Measurements from ENCODE around the gene LRRC27. TPM values are rescaled to one million over a fixed set of nuclear protein-coding genes. Genes with fewer than 3 reads are reported as not detected.

LRRC27 gene
- total RNA-seq, 4 donors from 2014 or later: 3.1 to 5.8 (median 4.4) TPM

- TF ChIP-seq EP300 (IDR thresholded peaks at IDR 0.05) (no peak), POLR2AphosphoS5 (IDR thresholded peaks at IDR 0.05) (no peak), CTCF (IDR thresholded peaks at IDR 0.05) (no peak), POLR2A (IDR thresholded peaks at IDR 0.05) (no peak)
- 63 to 81% methylated on average over 2 of the region's 2 CpGs for WGBS, 2 donors (ENCODE audit: low coverage in 1 of 2)
- ATAC-seq: no peak
- Histone ChIP-seq H3K4me1 (no peaks in the 10 kb centered on the region), H3K36me3 (peaks cover 0 to 6% of the 10 kb centered on the region in 2 donors), H3K9me3 (peaks cover 0 to 6% (median 0%) of the 10 kb centered on the region in 3 donors), H3K27me3 (no peaks in the 10 kb centered on the region), H3K4me3 (no peak overlapping the region), H3K27ac (no peak overlapping the region)
Observed at GRCh38 chr10:132381741-132382140, 49.7 kb downstream of the LRRC27 start.

GRCh38 chr10:132382231-132382922, 50.4 kb downstream of the LRRC27 start:
- no peak overlapping the region for H3K27ac ChIP-seq
- H3K4me3 ChIP-seq: no peak overlapping the region
- no peaks in the 10 kb centered on the region for H3K27me3 ChIP-seq
- 97% methylated on average over 10 to 13 of the region's 16 CpGs for WGBS, 2 donors (ENCODE audit: low coverage in 1 of 2)
- peaks cover 0 to 6% of the 10 kb centered on the region in 2 donors for H3K36me3 ChIP-seq
- peaks cover 0 to 1% (median 0%) of the 10 kb centered on the region in 3 donors for H3K4me1 ChIP-seq
- no peak for ATAC-seq
- TF ChIP-seq CTCF (IDR thresholded peaks at IDR 0.05) (no peak), EP300 (IDR thresholded peaks at IDR 0.05) (no peak), POLR2A (IDR thresholded peaks at IDR 0.05) (no peak), POLR2AphosphoS5 (IDR thresholded peaks at IDR 0.05) (no peak)
- peaks cover 0 to 6% (median 0%) of the 10 kb centered on the region in 3 donors for H3K9me3 ChIP-seq

- Histone ChIP-seq H3K4me3 (no peak overlapping the region), H3K27ac (no peak overlapping the region), H3K27me3 (no peaks in the 10 kb centered on the region), H3K4me1 (peaks cover 0 to 8% (median 3%) of the 10 kb centered on the region in 3 donors), H3K36me3 (peaks cover 0 to 6% of the 10 kb centered on the region in 2 donors), H3K9me3 (peaks cover 0 to 6% (median 0%) of the 10 kb centered on the region in 3 donors)
- WGBS, 2 donors (ENCODE audit: low coverage in 1 of 2): 67 to 73% methylated on average over 5 to 8 of the region's 8 CpGs
- TF ChIP-seq POLR2A (IDR thresholded peaks at IDR 0.05) (no peak), CTCF (IDR thresholded peaks at IDR 0.05) (no peak), EP300 (IDR thresholded peaks at IDR 0.05) (no peak)
- ATAC-seq: no peak
Observed at GRCh38 chr10:132383101-132383500, 51.1 kb downstream of the LRRC27 start.

- Histone ChIP-seq H3K27ac (no peak overlapping the region), H3K4me1 (peaks cover 0 to 9% (median 3%) of the 10 kb centered on the region in 3 donors), H3K9me3 (peaks cover 0 to 6% (median 0%) of the 10 kb centered on the region in 3 donors), H3K27me3 (no peaks in the 10 kb centered on the region), H3K4me3 (no peak overlapping the region), H3K36me3 (peaks cover 0 to 3% of the 10 kb centered on the region in 2 donors)
- TF ChIP-seq EP300 (IDR thresholded peaks at IDR 0.05): no peak
- no peak for TF ChIP-seq POLR2AphosphoS5 (IDR thresholded peaks at IDR 0.05)
- no peak for TF ChIP-seq CTCF (IDR thresholded peaks at IDR 0.05)
- TF ChIP-seq POLR2A (IDR thresholded peaks at IDR 0.05): no peak
- ATAC-seq: no peak
- 76 to 89% methylated on average over 3 of the region's 13 CpGs for WGBS, 2 donors (ENCODE audit: low coverage in 1 of 2)
Observed at GRCh38 chr10:132383751-132384196, 51.8 kb downstream of the LRRC27 start.
